T-helper 22 cell (primary cell): ENCODE results near the gene CRKL.
"Not testable (repeated sequence)": the region's sequence is repeated elsewhere in the genome, so short reads cannot be mapped to it uniquely, and the experiment has no call there.

Experiments
- DNase-seq: peaks from one replicate; pipeline ENCODE4 v3.0.0-alpha.2; 2020; ENCODE audit warnings: low read depth

The CRKL gene

GRCh38 chr22:20967697-20968211 lies 50.5 kb downstream of the CRKL start:
- DNase-seq = no peak

DNA sequence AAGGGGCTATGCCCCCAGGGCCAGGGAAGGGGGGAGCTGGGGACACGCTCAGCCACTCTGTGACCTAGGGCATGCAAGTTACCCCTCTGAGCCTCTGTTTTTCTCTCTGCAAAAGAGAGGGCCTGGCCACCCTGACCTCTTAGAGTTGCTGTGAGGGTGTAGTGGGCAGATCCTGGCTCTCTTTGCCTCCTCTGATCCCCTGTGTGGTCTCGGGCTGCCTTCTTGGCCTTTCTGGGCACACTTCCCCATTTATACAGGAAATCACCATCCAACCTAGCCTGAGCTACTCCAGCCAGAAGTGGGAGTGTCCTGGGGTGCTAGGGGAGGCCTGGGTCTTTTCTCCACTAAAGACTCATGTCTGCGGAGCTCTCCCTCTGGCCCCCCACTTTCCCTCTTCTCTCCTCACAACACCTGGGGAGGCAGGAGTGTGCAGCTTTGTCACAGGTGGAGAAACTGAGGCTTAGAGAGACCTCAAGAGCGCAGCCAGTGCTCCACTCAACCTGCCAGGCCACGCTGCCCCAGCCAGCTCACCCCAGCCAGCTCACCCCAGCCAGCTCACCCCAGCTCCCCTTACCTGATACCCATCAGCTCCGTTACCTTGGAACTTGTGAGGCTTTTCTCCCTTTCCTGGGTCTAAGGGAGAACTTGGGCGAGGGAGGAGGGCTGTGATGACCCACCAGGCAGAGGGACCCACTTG lies 51.2 kb downstream of the CRKL start:
- no peak for DNase-seq

GRCh38 chr22:20970939-20971657 lies 53.9 kb downstream of the CRKL start:
- DNase-seq = no peak

DNA sequence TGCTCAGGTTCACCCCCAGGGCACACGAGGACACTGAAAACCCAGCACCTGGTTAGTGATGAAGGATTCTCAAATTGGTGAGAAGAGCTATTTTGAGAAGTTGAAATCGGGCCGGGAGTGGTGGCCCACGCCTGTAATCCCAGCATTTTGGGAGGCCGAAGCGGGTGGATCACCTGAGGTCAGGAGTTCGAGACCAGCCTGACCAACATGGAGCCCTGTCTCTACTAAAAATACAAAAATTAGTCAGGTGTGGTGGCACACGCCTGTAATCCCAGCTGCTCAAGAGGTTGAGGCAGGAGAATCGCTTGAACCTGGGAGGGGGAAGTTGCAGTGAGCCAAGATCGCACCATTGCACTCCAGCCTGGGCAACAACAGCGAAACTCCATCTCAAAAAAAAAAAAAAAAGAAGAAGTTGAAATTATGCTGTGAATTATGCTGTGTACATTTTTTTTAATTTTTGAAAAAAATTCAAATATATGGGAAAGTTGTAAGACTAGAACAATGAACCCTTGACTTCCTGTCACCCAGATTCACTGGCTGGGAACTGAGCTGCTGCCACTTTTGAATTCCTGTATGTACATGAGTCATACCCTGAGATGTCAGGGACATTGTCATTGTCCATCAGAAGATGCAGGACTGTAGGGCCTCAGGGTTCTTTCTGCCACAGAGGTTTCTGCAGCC lies 54.9 kb downstream of the CRKL start:
- DNase-seq = not testable (repeated sequence)

DNA sequence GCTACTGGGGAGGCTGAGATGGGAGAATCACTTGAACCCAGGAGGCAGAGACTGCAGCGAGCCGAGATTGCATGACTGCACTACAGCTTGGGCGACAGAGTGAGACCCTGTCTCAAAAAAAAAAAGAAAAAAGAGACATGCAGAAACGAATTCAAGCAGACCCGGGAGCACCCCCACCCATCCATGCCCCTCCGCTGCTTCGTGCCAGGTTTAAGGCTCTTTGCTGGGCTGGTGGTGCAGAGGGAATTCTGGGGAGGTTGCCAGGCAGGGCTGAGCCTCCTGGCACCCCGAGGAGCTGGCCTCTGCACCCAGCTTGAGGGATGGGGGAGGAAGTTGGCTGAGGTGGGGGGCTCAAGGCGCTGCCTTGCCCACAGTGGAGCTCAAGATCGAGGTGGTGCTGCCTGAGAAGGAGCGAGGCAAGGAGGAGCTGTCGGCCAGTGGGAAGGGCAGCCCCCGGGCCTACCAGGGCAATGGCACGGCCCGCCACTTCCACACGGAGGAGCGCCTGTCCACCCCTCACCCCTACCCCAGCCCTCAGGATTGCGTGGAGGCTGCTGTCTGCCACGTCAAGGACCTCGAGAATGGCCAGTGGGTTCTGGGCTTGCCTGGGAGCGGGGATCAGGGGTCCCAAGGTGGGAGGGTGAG lies 55.8 kb downstream of the CRKL start:
- DNase-seq = no peak

DNA sequence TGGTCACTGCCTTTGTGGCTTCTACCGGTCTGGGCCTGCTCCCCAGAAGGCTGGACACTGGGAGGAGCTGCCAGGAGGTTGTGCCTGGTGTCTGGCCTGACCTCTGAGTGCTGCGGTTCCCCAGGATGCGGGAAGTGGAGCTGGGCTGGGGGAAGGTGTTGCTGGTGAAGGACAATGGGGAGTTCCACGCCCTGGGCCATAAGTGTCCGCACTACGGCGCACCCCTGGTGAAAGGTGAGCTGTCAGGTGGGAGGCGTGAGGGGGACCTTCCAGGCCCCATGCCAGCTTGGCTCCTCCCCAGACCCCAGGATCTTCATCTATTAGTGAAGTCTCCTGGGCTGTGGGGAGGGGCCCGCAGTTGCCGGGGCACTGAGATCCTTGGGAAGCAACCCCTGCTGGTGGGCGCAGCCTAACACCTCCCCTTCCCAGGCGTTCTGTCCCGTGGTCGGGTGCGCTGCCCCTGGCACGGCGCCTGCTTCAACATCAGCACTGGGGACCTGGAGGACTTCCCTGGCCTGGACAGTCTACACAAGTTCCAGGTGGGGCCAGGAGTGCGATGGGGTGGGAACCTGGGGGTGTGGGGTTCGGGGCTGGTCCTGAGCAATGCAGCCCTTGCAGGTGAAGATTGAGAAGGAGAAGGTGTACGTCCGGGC lies 56.6 kb downstream of the CRKL start:
- no peak for DNase-seq

- DNase-seq = no peak
Measured at GRCh38 chr22:20974336-20974955, 57.2 kb downstream of the CRKL start.

- DNase-seq = no peak
Measured at GRCh38 chr22:20975541-20976290, 58.5 kb downstream of the CRKL start.

GRCh38 chr22:20976291-20976877 lies 59.2 kb downstream of the CRKL start:
- DNase-seq = no peak

GRCh38 chr22:20977019-20977418 lies 59.8 kb downstream of the CRKL start:
- DNase-seq = no peak

DNA sequence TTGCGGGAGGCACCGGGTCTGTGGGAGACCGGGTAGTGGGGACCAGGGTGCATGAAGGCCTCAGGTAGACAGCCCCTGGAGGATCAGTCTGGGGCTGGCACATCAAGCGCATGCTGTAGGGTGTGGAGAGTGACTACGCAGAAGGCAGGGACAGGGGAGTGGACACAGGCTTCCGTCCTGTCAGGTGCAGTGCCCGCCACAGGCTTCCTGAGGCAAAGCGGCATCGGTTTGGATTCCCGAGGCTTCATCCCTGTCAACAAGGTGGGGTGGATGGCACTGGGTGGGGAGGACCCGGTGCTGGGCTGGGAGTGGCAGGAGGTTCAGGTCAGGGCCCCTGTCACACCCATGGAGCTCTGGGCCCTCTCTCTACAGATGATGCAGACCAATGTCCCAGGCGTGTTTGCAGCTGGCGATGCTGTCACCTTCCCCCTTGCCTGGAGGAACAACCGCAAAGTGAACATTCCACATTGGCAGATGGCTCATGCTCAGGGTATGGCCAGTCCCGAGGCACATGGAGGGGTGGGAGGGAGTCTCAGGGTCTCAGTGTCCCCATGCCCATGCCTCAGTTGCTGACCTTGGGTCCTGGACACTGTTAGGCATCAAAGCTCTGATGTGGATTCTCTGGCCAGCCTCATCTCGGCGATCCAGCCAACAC lies 60.4 kb downstream of the CRKL start:
- DNase-seq = no peak

DNA sequence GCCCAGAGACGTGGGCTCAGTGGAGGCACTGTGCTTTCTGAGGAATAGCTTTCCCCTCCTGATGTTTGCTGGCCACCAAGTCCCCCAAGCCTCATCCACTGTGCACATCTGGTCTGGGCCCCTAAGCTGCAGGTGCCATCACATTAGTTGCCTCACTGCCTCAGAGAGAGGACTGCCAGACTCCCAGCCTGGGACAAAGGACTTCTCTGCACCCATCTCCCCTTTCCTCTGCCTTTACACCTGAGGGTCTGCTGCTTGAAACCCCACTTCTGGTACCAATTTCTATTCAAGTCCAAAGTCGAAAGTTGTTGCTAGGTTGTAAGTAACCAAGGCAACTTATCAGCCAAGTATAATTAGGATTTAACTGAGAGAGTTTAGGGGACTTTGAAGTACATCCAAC lies 61.2 kb downstream of the CRKL start:
- DNase-seq = no peak

GRCh38 chr22:20979243-20979809 lies 62.1 kb downstream of the CRKL start:
- DNase-seq = peak; percentile 36

GRCh38 chr22:20979940-20980453 lies 62.8 kb downstream of the CRKL start:
- no peak for DNase-seq

DNA sequence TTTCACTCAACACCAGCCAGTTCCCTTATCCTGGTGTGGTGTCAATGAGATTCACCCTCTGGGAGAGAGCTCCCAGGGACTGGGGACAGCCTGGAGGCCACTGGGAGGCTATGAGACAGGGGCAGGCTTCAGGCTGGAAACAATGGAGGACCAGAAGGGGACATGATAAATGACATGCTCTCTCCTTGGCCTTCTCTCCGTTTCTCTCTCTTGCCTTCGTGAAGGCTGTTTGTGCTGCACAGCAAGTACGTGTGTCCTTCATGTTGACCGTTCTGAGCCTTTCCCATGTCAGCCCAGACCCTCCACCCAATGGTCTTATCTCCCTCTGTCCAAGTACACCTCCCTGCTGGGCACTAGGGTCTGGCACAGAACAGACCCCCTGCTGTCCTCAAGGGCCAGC lies 63.3 kb downstream of the CRKL start:
- DNase-seq = no peak

- DNase-seq = no peak
Measured at GRCh38 chr22:20980938-20981722, 63.9 kb downstream of the CRKL start.

GRCh38 chr22:20981787-20982562 lies 64.8 kb downstream of the CRKL start, which contains the start of gene LZTR1:
TSS of gene LZTR1 (plus strand) at chr22:20982297. CDS start at chr22:20982372, 75 bp downstream.
- peak; percentile 48 for DNase-seq

- DNase-seq = no peak
Measured at GRCh38 chr22:20982563-20982882, 65.3 kb downstream of the CRKL start.
